KMS-11 (cell line): Measurements from ENCODE around the gene MCTP2.

ENCODE experiments used
- H2AFZ ChIP-seq: fragments of 200-600 bp; sonication (generic); 2 replicates; pipeline ENCODE4 v1.6.1; 2016; ENCODE audit warnings: antibody characterized with exemption, mixed run types, low read depth
- H3K27ac ChIP-seq: fragments of 200-600 bp; sonication (generic); 2 replicates; pipeline ENCODE4 v1.6.1; 2016; ENCODE audit warnings: mild to moderate bottlenecking, mixed run types
- H3K27me3 ChIP-seq: fragments of 200-600 bp; sonication (generic); 2 replicates; pipeline ENCODE4 v1.6.1; 2017; ENCODE audit warnings: mild to moderate bottlenecking, low read depth, mixed run types, moderate library complexity; ENCODE audit not compliant: insufficient read depth
- H3K36me3 ChIP-seq: fragments of 200-600 bp; sonication (generic); 2 replicates; pipeline ENCODE4 v1.6.1; 2017; ENCODE audit warnings: mild to moderate bottlenecking, mixed run types; ENCODE audit not compliant: insufficient read depth
- H3K4me1 ChIP-seq: fragments of 200-600 bp; sonication (generic); 2 replicates; pipeline ENCODE4 v1.6.1; 2016; ENCODE audit warnings: mild to moderate bottlenecking, low read depth, mixed run types; ENCODE audit not compliant: poor library complexity, severe bottlenecking
- H3K4me2 ChIP-seq: fragments of 200-600 bp; sonication (generic); 2 replicates; pipeline ENCODE4 v1.7.0; 2016; ENCODE audit warnings: mild to moderate bottlenecking, mixed run types
- H3K4me3 ChIP-seq: fragments of 200-600 bp; sonication (generic); IDR thresholded peaks from 2 replicates; pipeline ENCODE4 v1.6.1; 2017; ENCODE audit warnings: low read depth, low read length, mixed read lengths; ENCODE audit not compliant: insufficient read depth
- H3K79me2 ChIP-seq: fragments of 200-600 bp; sonication (generic); 2 replicates; pipeline ENCODE4 v1.6.1; 2016; ENCODE audit warnings: low read depth, mixed run types; ENCODE audit not compliant: insufficient read depth
- H3K9ac ChIP-seq: fragments of 200-600 bp; sonication (generic); 2 replicates; pipeline ENCODE4 v1.6.1; 2016; ENCODE audit warnings: mild to moderate bottlenecking, mixed run types
- H4K20me1 ChIP-seq: fragments of 200-600 bp; sonication (generic); 2 replicates; pipeline ENCODE4 v1.6.1; 2016; ENCODE audit warnings: mild to moderate bottlenecking, mixed run types; ENCODE audit not compliant: insufficient read depth
- CTCF ChIP-seq: fragments of 200-600 bp; sonication (generic); conservative IDR thresholded peaks from 2 replicates; pipeline ENCODE4 v1.6.1; 2017; ENCODE audit warnings: low read depth, mild to moderate bottlenecking, antibody characterized with exemption, low read length, moderate library complexity, mixed read lengths

MCTP2 gene

GRCh38 chr15:94383706-94384105 lies 152.3 kb downstream of the MCTP2 start:
- H3K9ac ChIP-seq = no peak overlapping the region
- no peak overlapping the region for H3K27ac ChIP-seq
- no peaks in the 10 kb centered on the region for H3K79me2 ChIP-seq
- H2AFZ ChIP-seq = no peak overlapping the region
- H3K4me2 ChIP-seq = no peak overlapping the region
- H4K20me1 ChIP-seq = no peaks in the 10 kb centered on the region
- no peak for TF ChIP-seq CTCF
- H3K36me3 ChIP-seq = no peaks in the 10 kb centered on the region
- no peak overlapping the region for H3K4me3 ChIP-seq
- H3K27me3 ChIP-seq = no peaks in the 10 kb centered on the region
- peaks cover 11% of the 10 kb centered on the region for H3K4me1 ChIP-seq

GRCh38 chr15:94385441-94385840 lies 154.1 kb downstream of the MCTP2 start:
- Histone ChIP-seq H3K4me1 (peaks cover 11% of the 10 kb centered on the region), H3K79me2 (no peaks in the 10 kb centered on the region), H3K27ac (no peak overlapping the region), H3K36me3 (no peaks in the 10 kb centered on the region), H4K20me1 (no peaks in the 10 kb centered on the region), H3K9ac (no peak overlapping the region), H2AFZ (no peak overlapping the region), H3K4me3 (no peak overlapping the region), H3K27me3 (no peaks in the 10 kb centered on the region), H3K4me2 (no peak overlapping the region)
- TF ChIP-seq CTCF = no peak

- H3K27me3 ChIP-seq = no peaks in the 10 kb centered on the region
- H3K4me1 ChIP-seq = peaks cover 11% of the 10 kb centered on the region
- no peak overlapping the region for H3K4me3 ChIP-seq
- H3K9ac ChIP-seq = no peak overlapping the region
- H2AFZ ChIP-seq = no peak overlapping the region
- no peak overlapping the region for H3K4me2 ChIP-seq
- H3K36me3 ChIP-seq = no peaks in the 10 kb centered on the region
- H4K20me1 ChIP-seq = no peaks in the 10 kb centered on the region
- no peak for TF ChIP-seq CTCF
- H3K27ac ChIP-seq = no peak overlapping the region
- H3K79me2 ChIP-seq = no peaks in the 10 kb centered on the region
Observed at GRCh38 chr15:94386351-94386750, 155.0 kb downstream of the MCTP2 start.

GRCh38 chr15:94387442-94387841 lies 156.1 kb downstream of the MCTP2 start:
- H3K36me3 ChIP-seq = no peaks in the 10 kb centered on the region
- no peak overlapping the region for H3K27ac ChIP-seq
- H3K27me3 ChIP-seq = no peaks in the 10 kb centered on the region
- TF ChIP-seq CTCF = no peak
- H2AFZ ChIP-seq = no peak overlapping the region
- H3K4me2 ChIP-seq = no peak overlapping the region
- peaks cover 11% of the 10 kb centered on the region for H3K4me1 ChIP-seq
- no peak overlapping the region for H3K9ac ChIP-seq
- H4K20me1 ChIP-seq = no peaks in the 10 kb centered on the region
- H3K79me2 ChIP-seq = no peaks in the 10 kb centered on the region
- H3K4me3 ChIP-seq = no peak overlapping the region
